SK-N-SH (cell line): ENCODE measurements around the gene TNRC6C.

Experiments
- FOXM1 ChIP-seq: IDR thresholded peaks from 2 replicates; pipeline ENCODE4 v1.4.0; 2012; ENCODE audit warnings: low read depth, mild to moderate bottlenecking
- TEAD4 ChIP-seq: IDR thresholded peaks from 2 replicates; pipeline ENCODE4 v1.4.0; 2012; ENCODE audit warnings: mild to moderate bottlenecking, borderline replicate concordance; ENCODE audit not compliant: insufficient read depth
- TF ChIP-seq, protein P1 (sequence below): IDR thresholded peaks from 2 replicates; pipeline ENCODE4 v1.4.0; 2012; ENCODE audit warnings: low read depth, borderline replicate concordance
- TF ChIP-seq, protein P2 (sequence below): fragments of 150-350 bp; IDR thresholded peaks from 2 replicates; pipeline ENCODE4 v1.6.1; 2016; ENCODE audit warnings: mild to moderate bottlenecking, low read depth, low read length

DNA sequence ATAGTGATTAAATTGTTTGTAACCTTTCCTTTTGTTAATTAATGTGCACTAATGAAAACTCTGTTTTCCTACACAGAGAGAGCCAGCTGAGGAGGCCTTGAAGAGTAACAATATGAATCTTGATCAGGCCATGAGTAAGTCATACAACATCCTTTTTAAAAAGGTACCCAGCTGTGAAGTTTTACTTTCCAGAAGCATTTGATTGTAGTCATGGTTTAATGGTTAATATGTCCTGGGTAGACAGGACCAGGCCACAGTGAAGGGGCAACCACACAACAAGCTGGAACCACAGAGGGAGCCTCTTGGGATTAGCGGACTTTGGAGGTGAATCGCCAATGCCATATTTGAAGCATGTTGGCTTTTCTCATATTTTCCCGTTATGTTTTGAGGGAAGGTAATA, 114.5 kb downstream of the TNRC6C start:
- TF ChIP-seq, protein P1, sequence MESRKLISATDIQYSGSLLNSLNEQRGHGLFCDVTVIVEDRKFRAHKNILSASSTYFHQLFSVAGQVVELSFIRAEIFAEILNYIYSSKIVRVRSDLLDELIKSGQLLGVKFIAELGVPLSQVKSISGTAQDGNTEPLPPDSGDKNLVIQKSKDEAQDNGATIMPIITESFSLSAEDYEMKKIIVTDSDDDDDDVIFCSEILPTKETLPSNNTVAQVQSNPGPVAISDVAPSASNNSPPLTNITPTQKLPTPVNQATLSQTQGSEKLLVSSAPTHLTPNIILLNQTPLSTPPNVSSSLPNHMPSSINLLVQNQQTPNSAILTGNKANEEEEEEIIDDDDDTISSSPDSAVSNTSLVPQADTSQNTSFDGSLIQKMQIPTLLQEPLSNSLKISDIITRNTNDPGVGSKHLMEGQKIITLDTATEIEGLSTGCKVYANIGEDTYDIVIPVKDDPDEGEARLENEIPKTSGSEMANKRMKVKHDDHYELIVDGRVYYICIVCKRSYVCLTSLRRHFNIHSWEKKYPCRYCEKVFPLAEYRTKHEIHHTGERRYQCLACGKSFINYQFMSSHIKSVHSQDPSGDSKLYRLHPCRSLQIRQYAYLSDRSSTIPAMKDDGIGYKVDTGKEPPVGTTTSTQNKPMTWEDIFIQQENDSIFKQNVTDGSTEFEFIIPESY, result no peak
- TF ChIP-seq FOXM1 (no peak), TEAD4 (no peak)
- TF ChIP-seq, protein P2, sequence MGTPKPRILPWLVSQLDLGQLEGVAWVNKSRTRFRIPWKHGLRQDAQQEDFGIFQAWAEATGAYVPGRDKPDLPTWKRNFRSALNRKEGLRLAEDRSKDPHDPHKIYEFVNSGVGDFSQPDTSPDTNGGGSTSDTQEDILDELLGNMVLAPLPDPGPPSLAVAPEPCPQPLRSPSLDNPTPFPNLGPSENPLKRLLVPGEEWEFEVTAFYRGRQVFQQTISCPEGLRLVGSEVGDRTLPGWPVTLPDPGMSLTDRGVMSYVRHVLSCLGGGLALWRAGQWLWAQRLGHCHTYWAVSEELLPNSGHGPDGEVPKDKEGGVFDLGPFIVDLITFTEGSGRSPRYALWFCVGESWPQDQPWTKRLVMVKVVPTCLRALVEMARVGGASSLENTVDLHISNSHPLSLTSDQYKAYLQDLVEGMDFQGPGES, result no peak
